NK-92 (cell line): ENCODE measurements around the gene OR2A42.
"Not testable (repeated sequence)": the region's sequence is repeated elsewhere in the genome, so short reads cannot be mapped to it uniquely, and the experiment has no call there.

Experiments
- DNase-seq: peaks from one replicate; lab custom pipeline; 2025; ENCODE audit not compliant: unreplicated experiment; lab: John Stamatoyannopoulos, UW

The OR2A42 gene, protein sequence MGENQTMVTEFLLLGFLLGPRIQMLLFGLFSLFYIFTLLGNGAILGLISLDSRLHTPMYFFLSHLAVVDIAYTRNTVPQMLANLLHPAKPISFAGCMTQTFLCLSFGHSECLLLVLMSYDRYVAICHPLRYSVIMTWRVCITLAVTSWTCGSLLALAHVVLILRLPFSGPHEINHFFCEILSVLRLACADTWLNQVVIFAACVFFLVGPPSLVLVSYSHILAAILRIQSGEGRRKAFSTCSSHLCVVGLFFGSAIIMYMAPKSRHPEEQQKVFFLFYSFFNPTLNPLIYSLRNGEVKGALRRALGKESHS

DNA sequence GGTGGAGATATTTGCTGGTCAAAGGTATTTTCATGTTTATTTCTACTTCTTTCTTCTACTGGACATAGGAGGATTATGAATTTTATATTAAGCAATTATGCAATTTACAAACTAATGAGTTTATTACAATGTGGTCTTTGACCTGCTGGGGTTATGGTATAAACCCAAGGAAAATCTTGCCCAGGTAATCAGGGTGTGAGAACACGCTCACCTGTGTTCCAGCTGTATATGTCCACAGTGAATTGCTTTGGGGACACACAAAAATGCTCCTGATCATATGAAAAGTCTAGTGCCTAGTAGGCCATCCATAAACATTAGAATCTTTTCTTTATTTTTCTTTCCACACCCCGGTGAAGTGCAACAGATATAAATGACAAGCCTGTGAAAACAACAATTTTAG is at the start of gene OR2A42:
Gene OR2A42, minus strand, starts transcription at position 241 of the 400 bp plus-strand sequence. CDS start 6,762 bp downstream, outside the sequence.
- DNase-seq = not testable (repeated sequence)

DNA sequence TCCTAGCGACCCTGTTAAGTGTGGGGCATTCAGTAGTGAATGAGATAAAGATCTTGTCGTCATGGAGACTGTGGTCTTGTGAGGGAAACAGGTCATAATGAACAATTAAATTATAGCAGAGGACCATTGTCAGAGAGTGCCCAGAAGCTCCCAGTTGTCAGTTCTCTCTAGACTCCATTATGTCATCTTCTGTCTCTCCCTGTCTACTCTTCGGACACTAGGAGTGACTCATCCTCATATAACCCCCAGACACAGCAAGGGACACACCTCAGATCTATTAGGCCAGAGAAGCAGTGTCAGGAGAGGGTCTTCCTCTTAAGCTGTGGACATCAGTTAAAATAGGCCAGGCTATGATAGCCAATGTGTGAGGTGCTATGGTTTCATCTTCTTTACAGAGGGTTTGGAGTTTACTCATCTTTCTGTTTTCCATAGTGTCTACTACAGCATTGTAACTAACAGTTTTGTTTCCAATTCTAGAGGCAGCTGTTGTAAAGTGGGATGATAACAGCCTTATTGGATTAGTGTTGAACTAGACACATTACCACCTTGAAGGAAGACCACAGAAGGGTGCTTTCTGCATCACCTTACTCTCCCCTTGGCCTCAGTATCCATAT is 47.9 kb upstream of the OR2A42 start:
- not testable (repeated sequence) for DNase-seq

DNA sequence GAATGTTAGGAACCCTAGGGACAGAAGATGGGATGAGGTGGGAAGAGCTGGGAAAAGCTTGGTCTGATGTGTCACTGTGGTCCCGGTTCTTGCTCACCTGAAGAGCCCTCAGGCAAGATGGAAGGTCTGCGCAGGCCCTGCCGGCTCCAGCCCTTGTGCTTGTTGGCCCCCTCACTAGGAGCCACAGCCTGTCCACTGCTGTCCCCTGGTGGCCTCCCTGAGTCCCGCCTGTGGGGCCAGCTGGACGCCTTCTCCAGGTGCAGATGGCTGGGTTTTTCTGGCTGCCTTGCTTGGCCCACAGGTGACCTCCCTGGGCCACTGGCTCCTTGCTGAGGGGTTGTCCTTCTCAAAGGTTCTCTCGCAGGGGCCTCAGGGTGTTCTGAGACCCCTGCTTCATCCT is 44.3 kb upstream of the OR2A42 start:
- DNase-seq = not testable (repeated sequence)

DNA sequence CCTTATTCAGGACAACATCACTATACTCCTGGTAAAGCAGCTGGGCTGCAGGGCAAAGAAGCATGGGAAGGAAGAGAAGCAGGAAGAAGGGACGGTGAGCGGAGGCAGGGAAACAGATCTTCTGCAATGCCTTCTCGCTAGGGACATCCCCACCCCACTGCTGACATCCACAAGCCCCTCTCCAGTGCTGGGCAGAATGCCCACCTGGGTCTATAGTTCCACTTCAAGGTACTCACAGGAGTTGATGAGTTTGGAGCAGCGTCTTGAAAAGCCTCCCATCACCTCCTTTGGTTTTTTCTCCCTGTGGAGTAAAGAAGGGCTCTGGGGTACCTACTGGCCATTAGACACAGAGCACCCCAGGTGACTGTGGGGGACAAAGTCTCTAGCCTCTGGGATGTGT is 43.1 kb upstream of the OR2A42 start:
- DNase-seq = not testable (repeated sequence)

DNA sequence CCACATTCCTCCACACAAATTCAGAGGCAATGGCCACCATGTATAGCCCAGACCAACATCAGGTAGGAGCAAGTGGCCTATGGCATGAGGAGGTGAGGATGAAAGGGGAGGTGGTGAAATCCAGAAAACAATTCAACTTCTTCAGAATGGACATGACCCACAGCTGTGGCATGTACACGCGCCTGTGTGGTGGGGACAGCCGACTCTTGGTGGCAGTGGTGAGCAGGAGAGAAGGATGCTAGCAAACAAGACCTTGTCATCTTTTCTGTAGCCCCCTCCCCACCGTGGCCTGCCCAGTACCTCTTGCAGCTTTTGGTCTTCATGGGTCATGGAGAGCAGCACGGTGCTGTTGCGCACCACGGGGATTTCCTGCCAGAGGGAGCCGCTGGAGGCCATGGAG is 42.6 kb upstream of the OR2A42 start:
- DNase-seq = not testable (repeated sequence)

DNA sequence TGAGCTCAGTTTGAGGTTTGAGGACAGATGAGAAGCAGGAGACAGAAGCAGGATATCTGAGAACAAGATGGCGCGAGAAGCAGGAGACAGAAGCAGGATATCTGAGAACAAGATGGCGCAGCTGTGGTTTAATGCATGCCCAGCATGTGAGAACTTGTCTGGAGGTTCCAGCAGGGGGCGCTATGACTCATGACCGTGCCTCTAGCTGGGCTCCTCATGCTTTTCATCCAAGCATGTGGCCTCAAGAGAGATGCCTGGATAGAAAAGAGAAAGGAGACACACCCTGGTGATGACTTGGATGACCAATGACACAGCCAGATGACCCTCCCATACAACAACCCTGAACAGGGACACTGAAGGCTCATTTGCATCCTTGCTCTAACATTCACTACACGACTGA is 40.6 kb upstream of the OR2A42 start:
- DNase-seq = not testable (repeated sequence)

DNA sequence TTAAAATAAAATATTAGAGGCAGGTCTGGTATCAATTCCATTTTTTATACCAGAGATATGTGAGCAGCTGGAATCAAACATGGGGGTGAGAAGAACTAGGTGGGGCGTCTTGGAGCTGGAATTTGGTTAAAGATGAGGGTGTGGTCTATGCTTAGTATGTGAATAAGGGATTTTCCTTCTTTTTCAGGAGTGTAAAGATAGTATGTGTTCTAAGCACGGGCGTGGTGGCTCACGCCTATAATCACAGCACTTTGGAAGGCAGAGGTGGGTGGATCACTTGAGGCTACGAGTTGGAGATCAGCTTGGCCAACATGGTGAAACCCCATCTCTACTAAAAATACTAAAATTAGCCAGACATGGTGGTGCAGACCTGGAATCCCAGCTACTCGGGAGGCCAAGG is 35.9 kb upstream of the OR2A42 start:
- not testable (repeated sequence) for DNase-seq

DNA sequence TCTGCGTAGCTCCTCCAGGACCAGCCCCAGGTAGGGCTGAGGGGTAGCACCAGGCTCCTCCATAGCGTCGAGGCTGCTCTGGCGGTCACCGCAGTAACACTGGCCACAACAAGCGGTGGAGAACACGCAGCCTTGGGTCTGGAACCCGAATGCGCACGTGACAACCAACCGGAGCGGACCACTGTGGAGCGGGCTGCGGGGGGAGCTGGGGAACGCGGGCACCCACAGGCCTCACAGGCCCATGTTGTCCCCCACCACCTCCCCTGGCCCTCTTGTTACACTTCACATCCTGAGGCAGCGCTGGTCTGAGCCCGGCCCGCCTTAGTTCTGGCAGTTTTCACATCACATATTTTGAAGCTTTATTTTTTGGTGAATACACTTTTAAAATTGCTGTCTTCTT is 29.8 kb upstream of the OR2A42 start, which contains the start of gene CTAGE8:
Gene CTAGE8, minus strand, starts transcription at position 101 of the 400 bp plus-strand sequence. Its CDS starts 38 bp downstream, at position 63.
- not testable (repeated sequence) for DNase-seq

DNA sequence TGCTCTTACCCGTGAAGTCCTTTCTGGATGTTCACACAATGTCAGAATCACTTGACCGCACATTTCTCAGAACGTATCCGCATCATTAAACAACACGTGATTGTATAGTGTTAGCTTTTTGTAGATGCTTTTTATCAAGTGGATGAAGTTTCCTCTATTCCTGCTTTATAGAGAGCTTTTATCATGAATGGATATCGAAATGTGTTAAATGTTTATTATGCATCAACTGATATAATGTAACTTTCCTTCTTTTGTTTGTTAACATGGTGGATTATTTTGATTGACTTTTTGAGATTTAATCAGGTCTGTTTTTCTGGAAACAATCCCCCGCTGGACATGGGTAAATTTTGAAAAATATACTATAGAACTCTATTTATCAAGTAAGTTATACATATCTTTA is 25.3 kb upstream of the OR2A42 start, which contains the start of gene OR2A7:
Gene OR2A7, minus strand, starts transcription at position 101 of the 400 bp plus-strand sequence. CDS start 5,164 bp downstream, outside the sequence.
- not testable (repeated sequence) for DNase-seq

DNA sequence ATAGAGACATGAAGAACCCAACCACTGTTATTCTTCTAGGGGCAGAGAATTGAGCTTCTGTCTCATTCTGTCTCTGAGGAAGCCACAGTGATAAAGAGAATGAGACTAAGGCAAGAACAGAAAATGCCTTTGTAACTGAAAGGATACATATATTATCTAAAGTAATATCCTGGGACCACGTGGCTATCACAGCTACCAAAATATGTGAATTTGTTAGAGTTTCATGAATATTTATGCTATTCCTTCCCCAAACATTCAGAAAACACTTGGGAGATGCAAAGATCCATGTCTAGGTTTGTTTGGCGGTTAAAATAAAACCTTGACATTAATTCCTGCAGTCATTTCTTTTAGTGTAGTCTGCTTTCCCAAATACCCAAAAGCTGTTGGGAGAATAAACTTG is 22.7 kb upstream of the OR2A42 start:
- DNase-seq = not testable (repeated sequence)

DNA sequence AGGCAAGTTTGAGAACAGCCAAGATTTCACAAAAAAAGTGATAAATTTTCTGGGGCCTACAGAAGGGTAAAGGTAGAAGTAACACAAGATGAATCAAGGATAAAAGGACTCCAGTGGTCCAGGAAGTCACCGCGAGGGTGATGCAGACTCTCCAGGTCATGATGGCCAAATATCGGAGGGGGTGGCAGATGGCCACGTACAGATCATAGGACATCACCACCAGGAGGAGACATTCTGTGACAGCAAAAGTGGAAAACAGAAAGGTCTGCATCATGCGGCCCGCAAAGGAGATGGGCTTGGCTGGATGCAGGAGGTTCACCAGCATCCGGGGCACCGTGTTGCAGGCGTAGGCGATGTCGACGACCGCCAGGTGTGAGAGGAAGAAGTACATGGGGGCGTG is 19.7 kb upstream of the OR2A42 start:
- DNase-seq = not testable (repeated sequence)

DNA sequence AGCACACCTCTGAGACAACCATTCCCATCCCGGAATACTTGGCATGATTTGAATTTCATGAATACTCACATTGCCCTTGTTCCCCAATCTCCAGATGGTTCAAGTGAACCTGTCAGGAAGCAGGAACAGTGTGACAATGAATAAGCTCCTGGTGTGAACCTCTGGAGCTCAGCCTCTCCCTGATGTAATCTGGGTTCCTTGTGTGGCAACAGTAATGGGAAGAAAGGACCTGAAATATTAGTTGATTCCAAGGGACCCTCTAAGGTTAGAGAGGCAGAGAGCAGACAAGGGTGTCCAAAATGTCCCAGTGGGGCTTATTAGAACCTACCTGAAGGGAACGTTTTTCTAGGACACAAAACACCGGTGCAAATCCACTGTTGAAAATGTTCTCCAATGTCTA is 16.7 kb upstream of the OR2A42 start:
- no peak for DNase-seq

DNA sequence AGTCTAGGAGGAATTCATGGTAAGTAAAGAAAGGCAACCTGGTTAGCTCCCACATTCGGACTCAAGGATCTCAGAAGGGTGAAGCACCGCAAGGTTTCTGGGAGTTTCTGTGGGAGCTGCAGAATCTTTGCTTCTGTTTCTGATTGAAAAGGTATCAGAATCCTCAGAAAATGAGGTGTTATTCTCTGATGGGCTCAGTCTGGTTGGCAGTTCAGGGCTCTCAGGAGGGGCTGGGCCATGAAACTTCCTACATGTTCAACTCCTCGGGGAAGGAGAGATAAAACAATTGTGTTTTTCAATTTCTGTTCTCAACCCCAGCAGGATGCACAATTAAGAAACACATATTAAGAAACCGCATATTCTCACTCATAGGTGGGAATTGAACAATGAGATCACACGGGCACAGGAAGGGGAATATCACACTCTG is 16.1 kb upstream of the OR2A42 start:
- DNase-seq = no peak

DNA sequence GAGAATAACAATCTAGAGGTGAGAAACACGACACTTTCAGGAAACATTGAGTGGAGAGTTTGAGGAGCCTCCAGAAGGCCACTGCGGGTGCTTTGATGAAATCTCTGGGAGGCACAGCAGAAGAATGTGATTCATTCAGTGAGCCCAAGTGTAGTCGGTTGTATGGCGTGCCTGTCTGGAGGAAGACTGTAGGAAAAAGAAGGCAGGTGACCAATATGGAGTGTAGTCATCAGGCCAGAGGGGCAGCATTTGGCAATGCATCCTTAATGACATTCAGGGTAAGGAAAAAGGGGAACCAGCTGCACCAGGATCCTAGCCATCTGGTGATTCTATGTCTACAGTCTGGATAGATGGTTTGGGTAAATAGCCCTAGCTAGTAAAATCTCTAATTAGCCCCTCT is 12.9 kb upstream of the OR2A42 start:
- not testable (repeated sequence) for DNase-seq

DNA sequence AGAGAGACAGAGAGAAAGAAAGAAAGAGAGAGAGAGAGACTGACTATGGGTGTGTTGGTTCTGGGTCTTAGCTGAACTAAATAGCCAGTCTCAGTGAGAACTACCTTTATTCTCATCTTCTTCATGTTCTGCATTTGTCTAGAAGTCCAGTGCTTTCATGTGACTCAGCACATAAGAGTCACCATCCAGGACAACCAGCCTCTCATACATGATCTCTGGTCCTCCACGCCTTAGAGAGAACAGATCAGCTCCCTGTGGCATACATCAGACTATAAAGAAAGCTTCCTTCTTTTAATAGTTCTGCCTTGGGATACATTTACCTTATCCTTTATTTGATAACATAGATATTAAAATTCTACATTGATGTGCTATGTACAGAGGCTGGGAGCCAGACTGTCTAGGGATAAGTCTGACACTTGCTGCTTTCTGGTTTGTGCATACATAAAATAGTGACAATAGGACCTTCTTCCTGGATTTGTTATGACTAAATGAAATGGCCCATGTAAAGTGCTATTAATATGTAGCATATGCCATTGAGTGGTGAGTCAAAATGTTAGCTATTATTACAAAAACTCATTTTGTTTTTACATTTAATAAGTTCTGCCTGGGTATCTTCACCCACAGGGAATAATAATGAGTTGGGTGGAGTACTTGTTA is 8.4 kb upstream of the OR2A42 start:
- DNase-seq = not testable (repeated sequence)

DNA sequence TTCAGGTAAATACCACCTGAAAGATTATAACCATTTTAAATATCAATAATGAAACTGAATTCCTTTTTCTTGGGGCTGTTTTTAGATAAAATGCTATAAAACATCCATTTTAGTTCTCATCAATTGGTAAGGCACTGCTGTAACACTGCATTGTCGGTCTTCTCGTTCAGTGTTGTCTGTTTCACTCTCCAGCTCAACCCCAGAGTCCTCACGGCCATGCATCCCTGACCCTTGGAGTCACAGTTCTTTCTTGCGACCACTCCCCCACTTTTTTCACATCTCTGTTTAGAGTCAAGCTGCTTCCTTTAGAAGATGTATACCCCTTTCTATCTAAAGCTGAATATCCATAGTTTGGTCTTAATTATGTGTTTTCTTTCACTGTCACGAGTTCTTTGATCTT is 7.6 kb upstream of the OR2A42 start:
- not testable (repeated sequence) for DNase-seq

DNA sequence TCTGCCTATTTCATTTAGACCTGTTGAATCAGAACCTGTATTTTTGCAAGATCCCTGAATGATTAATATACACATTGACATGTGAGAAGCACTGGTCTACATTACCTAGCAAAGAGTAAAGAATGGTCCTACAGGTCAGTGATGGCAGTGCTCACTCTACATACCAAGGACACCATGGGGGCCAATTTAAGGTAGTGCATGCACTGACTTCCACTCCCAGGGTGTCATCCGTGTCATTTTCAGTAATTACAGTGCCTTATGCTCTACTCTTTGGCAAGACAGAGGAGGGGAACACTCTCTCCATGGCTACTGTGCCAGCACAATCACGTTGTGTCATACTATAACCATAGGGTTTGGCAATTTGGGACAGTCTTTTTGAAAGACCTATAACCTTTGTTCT is 6.0 kb upstream of the OR2A42 start:
- DNase-seq = not testable (repeated sequence)

DNA sequence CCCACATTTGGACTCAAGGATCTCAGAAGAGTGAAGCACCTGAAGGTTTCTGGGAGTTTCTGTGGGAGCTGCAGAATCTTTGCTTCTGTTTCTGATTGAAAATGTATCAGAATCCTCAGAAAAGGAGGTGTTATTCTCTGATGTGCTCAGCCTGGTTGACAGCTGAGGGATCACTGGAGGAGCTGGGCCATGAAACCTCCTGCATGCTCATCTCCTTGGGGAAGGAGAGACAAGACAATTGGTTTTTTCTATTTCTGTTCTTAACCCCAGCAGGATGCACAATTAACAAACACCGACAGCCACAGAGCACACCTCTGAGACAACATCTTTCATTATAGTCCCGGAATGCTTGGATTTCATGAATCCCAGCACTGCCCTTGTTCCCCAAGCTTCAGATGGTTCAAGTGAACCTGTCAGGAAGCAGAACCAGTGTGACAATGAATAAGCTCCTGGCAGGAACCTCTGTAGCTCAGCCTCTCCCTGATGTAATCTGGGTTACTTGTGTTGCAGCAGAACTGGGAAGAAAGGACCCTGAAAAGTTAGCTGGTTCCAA is 799 bp downstream of the OR2A42 start:
- DNase-seq = not testable (repeated sequence)

DNA sequence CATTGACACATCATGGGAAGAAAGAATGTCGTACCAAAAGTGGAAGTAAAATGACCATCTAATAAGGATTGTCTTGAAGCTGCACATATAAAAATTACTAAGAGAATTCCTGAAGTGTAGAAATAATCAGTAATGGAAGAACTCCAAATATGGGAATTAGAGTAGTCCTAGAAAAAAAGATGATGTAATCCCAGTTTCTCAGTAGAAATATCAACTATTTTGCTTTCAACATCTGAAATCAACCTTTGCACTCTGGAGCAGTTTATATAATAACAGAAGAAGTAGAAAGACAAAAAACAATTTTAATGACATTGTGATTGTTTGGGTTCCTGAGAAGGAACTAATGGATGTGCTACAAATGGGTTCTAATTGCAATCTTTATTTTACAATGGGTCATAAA is 6.4 kb downstream of the OR2A42 start:
- not testable (repeated sequence) for DNase-seq

DNA sequence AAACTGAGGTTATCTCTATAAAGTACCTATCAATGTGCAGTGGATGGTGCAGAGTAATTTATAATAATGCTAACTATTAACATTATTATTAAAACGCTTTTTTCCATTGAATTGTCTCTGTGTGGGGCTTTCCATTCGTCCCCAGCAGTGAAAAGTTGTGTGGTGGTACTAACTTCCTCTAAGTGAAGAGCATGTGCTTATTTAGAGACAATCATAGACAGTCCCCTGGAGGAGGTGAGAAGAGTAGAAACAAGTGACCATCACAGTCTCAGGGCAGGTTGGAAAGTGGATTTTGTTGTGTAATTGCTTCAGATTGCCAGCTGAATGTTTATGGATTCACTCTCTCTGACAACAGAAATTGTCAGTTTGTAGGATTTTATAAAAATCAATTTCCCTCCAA is 8.4 kb downstream of the OR2A42 start:
- not testable (repeated sequence) for DNase-seq

DNA sequence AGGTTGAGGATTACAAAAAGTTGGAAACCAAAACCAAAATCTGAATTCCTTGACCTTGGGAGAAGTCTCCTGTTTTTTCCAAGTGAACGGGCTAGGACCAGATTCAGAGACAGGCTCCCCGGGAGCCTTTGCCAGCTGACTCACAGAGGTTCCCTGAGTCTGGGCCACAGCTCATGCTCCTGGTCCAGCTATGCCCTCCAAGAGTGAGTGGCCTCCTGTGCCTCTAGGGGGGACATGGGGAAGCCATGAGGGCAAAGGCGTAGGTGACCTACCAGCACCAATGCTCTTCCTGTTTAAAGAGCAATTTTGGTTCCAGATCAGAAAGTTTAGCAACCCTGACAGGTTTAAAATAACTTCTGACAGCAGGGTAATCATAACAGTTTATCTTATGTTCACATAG is 10.6 kb downstream of the OR2A42 start:
- DNase-seq = not testable (repeated sequence)
